Cortex of kidney (tissue), 1 donor: Measurements from ENCODE around the gene UBAC2.
"Not testable (repeated sequence)": the region's sequence is repeated elsewhere in the genome, so short reads cannot be mapped to it uniquely, and the experiment has no call there.

Source experiments
- DNase-seq: peaks from one replicate; lab custom pipeline; 2025; lab: John Stamatoyannopoulos, UW

UBAC2 gene

GRCh38 chr13:99185606-99186005, 15.0 kb upstream of the UBAC2 start:
- no peak for DNase-seq

GRCh38 chr13:99190147-99190985, 10.3 kb upstream of the UBAC2 start:
- no peak for DNase-seq

- DNase-seq, result no peak
Measured at GRCh38 chr13:99191336-99191899, 9.2 kb upstream of the UBAC2 start.

GRCh38 chr13:99191900-99192399, 8.7 kb upstream of the UBAC2 start:
- no peak for DNase-seq

GRCh38 chr13:99192480-99192879, 8.2 kb upstream of the UBAC2 start:
- no peak for DNase-seq

GRCh38 chr13:99193152-99193551, 7.5 kb upstream of the UBAC2 start:
- no peak for DNase-seq

- DNase-seq, result no peak
Measured at GRCh38 chr13:99196466-99197116, 4.1 kb upstream of the UBAC2 start.

GRCh38 chr13:99197117-99197651, 3.5 kb upstream of the UBAC2 start:
- DNase-seq, result no peak

GRCh38 chr13:99199541-99200431, 868 bp upstream of the UBAC2 start:
- DNase-seq, result no peak

GRCh38 chr13:99203601-99204579, 3.2 kb downstream of the UBAC2 start:
- DNase-seq, result no peak

GRCh38 chr13:99205621-99206220, 5.1 kb downstream of the UBAC2 start:
- no peak for DNase-seq

- DNase-seq, result no peak
Measured at GRCh38 chr13:99206226-99206625, 5.6 kb downstream of the UBAC2 start.

- no peak for DNase-seq
Measured at GRCh38 chr13:99206873-99207272, 6.2 kb downstream of the UBAC2 start.

- no peak for DNase-seq
Measured at GRCh38 chr13:99207511-99207910, 6.9 kb downstream of the UBAC2 start.

GRCh38 chr13:99208185-99208584, 7.5 kb downstream of the UBAC2 start:
- DNase-seq, result no peak

- DNase-seq, result no peak
Measured at GRCh38 chr13:99208845-99209527, 8.3 kb downstream of the UBAC2 start.

GRCh38 chr13:99210627-99211026, 10.0 kb downstream of the UBAC2 start:
- DNase-seq, result not testable (repeated sequence)

GRCh38 chr13:99211421-99212035, 10.9 kb downstream of the UBAC2 start:
- DNase-seq, result no peak

- DNase-seq, result no peak
Measured at GRCh38 chr13:99214232-99214631, 13.6 kb downstream of the UBAC2 start.
